Stimulated activated CD4-positive, alpha-beta T cell treated with anti-CD3 and anti-CD28 coated beads, Interleukin-4, amount 100 ng/mL, for 4 hours (primary cell): ENCODE data around the gene AHCY.
A peak's percentile ranks its signal among the peaks of the same experiment; 100 is the strongest.
"Not testable (repeated sequence)": the region's sequence is repeated elsewhere in the genome, so short reads cannot be mapped to it uniquely, and the experiment has no call there.

ENCODE experiments used
- DNase-seq, 2 experiments: peaks; one replicate each; pipeline ENCODE4 v3.0.0-alpha.2; 2020

The AHCY gene

DNA sequence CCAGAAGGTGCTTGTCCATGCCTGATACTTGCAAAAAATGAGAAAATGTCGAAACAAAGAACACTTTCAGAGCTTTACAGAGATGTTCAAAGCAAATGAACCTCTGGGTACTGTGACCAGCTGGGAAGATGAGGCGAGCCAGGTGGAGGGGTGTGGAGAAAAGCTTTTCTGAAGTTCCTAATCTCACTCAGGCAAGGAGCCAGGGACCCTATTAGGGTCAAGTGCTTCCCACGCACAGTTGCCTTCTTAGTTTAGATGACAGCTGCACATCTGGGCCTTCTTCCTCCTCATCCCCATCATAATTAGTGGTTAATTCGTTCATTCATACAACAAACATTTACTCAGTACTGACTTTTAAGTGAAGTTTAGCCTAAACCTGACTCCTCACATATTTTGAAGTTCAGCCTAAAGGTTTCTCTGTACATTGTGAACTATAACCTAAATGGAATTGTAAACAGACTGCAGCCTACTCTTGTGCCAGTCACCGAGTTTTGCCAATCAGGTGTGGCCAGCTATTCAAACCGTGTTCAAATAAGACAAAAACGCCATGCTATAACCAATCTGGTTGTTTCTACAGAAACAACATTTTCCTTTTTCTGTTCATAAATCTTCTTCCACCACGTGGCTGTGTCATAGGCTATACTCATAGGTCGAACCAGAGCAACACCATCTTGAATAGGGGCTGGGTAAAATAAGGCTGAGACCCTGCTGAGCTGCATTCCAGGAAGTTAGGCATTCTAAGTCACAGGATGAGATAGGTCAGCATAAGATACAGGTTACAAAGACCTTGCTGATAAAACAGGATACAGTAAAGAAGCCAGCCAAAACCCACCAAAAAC, 19.3 kb upstream of the AHCY start:
- no peak for DNase-seq

DNA sequence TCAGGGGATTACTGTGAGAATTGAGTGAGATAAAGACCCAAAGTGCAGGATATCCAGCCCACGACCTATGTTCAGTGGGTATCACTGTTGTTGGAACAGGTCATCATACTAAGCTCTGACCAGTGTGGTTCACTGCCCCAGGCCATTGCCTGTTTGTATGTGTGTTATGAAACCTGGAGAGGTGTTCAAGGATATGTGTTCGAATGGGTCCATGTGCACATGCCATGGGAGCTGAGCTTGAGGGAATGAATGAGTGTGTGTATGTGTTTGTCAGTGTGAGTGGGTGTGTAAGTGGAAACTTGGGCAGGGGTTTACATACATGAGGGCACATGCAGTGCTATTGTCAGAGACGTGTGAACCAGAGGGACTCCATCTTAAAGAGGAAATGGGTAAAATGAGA, 17.7 kb upstream of the AHCY start:
- no peak for DNase-seq

DNA sequence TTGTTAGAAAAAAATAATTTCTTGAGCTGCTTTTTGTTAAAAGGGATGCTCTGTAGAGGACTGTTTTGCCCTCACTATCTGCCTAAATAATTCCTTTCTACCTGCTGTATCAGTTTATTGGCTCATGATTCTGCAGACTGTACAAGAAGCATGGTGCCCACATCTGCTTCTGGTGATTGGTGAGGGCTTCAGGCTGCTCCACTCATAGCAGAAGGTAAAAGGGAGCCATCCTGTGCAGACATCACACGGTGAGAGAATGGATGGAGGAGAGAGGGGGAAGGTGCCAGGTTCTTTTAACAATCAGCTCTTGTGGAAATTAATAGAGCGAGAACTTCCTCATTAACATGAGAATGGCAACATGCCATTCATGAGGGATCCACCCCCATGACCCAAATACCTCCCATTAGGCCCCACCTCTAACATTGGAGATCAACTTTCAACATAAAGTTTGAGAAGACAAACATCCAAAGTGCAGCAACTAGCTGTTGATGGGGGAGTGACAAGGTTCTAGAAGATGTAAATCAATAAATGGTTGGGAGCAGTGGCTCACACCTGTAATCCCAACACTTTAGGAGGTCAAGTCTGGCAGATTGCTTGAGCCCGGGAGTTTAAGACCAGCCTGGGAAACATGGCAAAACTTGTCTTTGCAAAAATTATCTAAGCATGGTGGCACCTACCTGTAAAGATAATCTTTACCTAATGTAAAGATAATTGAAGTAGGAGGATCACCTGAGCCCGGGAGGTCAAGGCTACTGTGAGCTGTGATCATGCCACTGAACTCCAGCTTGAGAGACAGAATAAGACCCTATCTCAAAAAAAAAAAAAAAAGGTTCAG, 15.7 kb upstream of the AHCY start:
- DNase-seq, result no peak

DNA sequence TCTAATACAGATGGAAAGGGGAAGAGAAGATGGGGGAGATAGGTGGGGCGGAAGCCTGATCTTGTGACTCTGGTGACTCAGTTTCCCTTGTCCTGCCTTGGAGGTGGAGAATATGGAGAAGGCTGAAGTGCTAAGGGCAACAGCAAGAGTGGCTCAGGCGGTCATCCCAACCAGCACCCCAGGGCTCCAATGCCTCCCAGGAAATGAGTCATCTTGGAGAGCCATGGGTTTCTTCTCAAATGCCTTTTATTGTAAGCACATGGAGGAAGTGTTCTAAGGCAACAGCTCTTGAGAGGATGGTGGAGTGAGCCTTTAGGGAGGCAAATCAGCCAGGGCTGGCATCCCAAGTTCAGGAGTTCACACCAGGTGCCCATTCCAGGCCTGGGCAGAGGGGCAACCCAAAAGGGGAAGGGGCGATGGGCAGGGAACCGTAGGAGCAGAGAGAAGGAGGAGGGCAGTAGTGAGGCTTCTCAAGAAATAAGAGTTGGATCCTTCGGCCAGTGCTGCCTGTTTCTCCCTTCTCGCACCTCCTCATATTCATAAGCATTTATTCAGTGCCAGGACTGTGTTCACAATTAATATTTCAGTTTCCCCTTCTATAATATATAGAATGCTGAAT, 13.2 kb upstream of the AHCY start:
- no peak for DNase-seq

- DNase-seq, result no peak
These were observed 12.1 kb upstream of the AHCY start for GRCh38 chr20:34315236-34315635.

GRCh38 chr20:34312544-34313217, 9.5 kb upstream of the AHCY start:
- peak; percentile 78 for DNase-seq

GRCh38 chr20:34312024-34312460, 8.9 kb upstream of the AHCY start:
- no peak for DNase-seq

GRCh38 chr20:34311118-34312023, 8.2 kb upstream of the AHCY start:
- DNase-seq, result no peak

DNA sequence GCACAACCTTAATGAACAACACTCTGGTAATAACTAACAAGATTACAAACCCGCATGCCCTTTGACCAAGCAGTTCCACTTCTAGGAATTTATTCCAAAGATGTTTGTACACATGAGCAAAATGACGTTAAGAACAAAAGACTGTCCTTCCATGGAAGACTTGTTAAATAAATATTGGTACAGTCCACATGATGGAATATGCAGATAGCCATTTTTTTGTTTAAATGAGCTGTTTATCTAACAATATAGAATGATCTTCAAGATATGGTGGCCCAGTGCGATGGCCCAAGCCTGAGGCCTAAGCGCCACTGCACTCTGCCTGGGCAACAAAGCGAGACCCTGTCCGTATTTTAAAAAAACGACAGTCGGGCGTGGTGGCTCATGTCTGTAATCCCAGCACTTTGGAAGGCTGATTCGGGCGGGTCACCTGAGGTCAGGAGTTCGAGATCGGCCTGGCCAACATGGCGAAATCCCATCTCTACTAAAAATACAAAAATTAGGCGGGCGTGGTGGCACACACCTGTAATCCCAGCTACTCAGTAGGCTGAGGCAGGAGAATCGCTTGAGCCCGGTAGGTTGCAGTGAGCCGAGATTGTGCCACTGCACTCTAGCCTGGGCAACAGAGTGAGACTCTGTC, 7.4 kb upstream of the AHCY start:
- no peak for DNase-seq

GRCh38 chr20:34309691-34310090, 6.5 kb upstream of the AHCY start:
- DNase-seq, result no peak

- DNase-seq, result no peak
These were observed 2.4 kb upstream of the AHCY start for GRCh38 chr20:34305333-34306230.

- no peak for DNase-seq
These were observed 838 bp downstream of the AHCY start for GRCh38 chr20:34302312-34302722.

- DNase-seq, result no peak
These were observed 1.4 kb downstream of the AHCY start for GRCh38 chr20:34301587-34302311.

DNA sequence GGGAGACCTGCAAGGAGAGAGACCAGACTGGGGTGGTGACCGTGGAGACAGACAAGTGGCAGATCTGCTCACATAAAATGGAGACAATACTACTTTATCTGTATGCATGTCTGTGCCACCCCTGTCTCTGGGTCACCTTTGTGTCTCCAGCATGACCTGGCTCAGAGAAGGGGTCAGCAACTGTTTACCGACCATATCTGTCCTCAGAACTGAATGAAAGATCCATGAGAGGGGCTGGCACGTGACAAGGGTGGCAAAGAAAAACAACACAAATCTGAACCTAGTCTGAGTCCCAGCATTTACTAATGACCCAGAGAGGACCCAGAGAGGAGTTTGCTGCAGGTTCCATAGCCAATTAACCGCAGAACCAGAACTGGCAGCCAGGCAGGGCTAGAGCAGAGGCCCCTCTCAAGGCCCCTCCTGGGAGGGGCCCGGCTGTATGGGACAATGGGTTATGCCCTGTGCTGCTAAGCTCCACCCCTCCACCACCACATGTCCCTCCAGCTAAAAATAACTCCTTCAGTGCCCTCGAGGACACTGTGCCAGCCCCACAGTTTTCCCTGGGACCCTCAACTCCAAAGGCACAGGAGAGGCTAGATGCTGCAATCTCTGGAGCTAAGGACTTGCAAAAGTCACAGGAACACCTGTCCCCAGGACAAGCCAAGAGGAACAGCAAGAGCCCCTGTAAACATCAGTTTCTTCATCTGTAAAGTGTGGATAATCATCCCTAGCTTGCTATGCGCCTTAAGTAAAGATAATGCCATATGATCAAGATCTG, 2.2 kb downstream of the AHCY start:
- DNase-seq, result no peak

DNA sequence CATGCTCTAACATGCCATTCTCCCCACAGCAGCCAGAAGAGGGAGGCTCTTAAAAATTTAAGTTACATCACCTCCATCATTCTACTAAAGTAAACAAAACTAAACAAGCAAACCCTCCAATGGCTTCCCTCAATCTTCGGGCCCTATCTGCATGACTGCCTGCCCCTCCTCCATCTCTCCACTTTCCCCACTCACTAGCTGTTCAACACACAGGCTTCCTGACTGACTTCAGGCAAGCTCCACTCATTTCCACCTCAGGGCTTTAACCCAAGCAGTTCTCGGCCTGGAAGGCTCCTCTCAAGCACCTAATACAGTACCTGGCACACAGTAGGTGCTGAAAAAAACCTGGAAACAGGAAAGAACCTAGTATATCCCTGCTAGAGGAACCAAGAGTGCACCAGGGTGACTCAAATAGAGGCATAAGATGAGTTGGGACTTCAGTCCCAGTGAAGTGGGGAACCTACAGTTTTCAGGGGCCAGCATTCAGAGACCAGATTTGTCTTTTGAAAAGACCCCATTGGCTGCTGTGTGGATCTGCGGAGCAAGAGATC, 2.8 kb downstream of the AHCY start:
- no peak for DNase-seq

GRCh38 chr20:34299556-34300255, 3.4 kb downstream of the AHCY start:
- DNase-seq, result no peak

DNA sequence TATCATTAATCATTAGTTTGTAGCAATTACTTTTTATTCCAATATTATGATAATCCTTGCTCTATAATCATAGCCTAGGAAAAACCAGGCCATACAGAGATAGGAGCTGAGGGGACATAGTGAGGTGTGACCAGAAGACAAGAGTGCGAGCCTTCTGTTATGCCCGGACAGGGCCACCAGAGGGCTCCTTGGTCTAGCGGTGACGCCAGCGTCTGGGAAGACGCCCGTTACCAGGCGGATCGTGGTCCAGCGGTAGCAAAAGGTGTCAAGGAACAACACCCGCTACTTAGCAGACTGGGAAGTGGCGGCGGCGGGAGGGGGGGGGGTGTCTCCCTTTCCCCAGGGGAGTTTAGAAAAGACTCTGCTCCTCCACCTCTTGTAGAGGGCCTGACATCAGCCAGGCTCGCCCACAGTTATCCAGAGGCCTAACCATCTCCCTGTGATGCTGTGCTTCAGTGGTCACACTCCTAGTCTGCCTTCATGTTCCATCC, 4.8 kb downstream of the AHCY start:
- DNase-seq, result not testable (repeated sequence)

GRCh38 chr20:34296468-34296867, 6.7 kb downstream of the AHCY start:
- DNase-seq, result no peak
